Activated CD8-positive, alpha-beta T cell treated with anti-CD3 and anti-CD28 coated beads, Interleukin-2, amount 10 ng/mL, durations not matched to agents 7 days and 5 days (primary cell): ENCODE measurements around the gene CHN2. TPM values are rescaled to one million over a fixed set of nuclear protein-coding genes. Genes with fewer than 3 reads are reported as not detected.

Source experiments
- ATAC-seq: fragments of 150-1000 bp; cut with Tn5 transposase; one replicate; pipeline ENCODE4 v1.10.0; 2021; ENCODE audit warnings: moderate library complexity
- CTCF ChIA-PET: fragments of 350-600 bp; sonication (Branson Sonifier 250); formaldehyde crosslinking; loops from one replicate; lab custom pipeline; 2021; ENCODE audit warnings: antibody characterized with exemption; lab: Charles Lee
- POLR2A ChIA-PET: fragments of 350-600 bp; sonication (Branson Sonifier 250); formaldehyde crosslinking; loops from one replicate; lab custom pipeline; 2021; ENCODE audit warnings: antibody characterized with exemption; lab: Charles Lee
- DNase-seq: peaks from one replicate; pipeline ENCODE4 v3.0.0-alpha.2; 2020
- H3K27ac Mint-ChIP-seq: one replicate; pipeline ENCODE4 v1.8.0; 2021; ENCODE audit warnings: mild to moderate bottlenecking, mixed read lengths
- H3K27me3 Mint-ChIP-seq: one replicate; pipeline ENCODE4 v1.8.0; 2021; ENCODE audit warnings: low read depth, mixed read lengths
- H3K36me3 Mint-ChIP-seq: one replicate; pipeline ENCODE4 v1.8.0; 2021; ENCODE audit warnings: low read depth, mixed read lengths
- H3K4me1 Mint-ChIP-seq: one replicate; pipeline ENCODE4 v1.8.0; 2021; ENCODE audit warnings: low read depth, mixed read lengths
- H3K4me3 Mint-ChIP-seq: one replicate; pipeline ENCODE4 v1.8.0; 2021; ENCODE audit warnings: mild to moderate bottlenecking, mixed read lengths
- H3K9me3 Mint-ChIP-seq: one replicate; pipeline ENCODE4 v1.8.0; 2022; ENCODE audit warnings: mixed read lengths; ENCODE audit not compliant: insufficient read depth
- total RNA-seq, 2 experiments: library from RNA; stranded (reverse); gene quantifications; one replicate each; pipeline ENCODE4 v1.2.3, GENCODE V29; 2021

The CHN2 gene
- total RNA-seq, 2 experiments from 2014 or later = 8.7 to 9.2 TPM

GRCh38 chr7:29385214-29385814 is 190.7 kb downstream of the CHN2 start:
- H3K27me3 Mint-ChIP-seq = no peaks in the 10 kb centered on the region
- no peaks in the 10 kb centered on the region for H3K4me1 Mint-ChIP-seq
- no peaks in the 10 kb centered on the region for H3K36me3 Mint-ChIP-seq
- ATAC-seq (no peak), DNase-seq (no peak)
- no peak overlapping the region for H3K27ac Mint-ChIP-seq
- no peaks in the 10 kb centered on the region for H3K9me3 Mint-ChIP-seq
- ChIA-PET CTCF (interaction anchor here (0.8 kb wide), 1 partner anchor 59 kb away, joined by 3 read pairs; no protein-coding TSS in a partner anchor), POLR2A (no interaction called here)
- no peak overlapping the region for H3K4me3 Mint-ChIP-seq

DNA sequence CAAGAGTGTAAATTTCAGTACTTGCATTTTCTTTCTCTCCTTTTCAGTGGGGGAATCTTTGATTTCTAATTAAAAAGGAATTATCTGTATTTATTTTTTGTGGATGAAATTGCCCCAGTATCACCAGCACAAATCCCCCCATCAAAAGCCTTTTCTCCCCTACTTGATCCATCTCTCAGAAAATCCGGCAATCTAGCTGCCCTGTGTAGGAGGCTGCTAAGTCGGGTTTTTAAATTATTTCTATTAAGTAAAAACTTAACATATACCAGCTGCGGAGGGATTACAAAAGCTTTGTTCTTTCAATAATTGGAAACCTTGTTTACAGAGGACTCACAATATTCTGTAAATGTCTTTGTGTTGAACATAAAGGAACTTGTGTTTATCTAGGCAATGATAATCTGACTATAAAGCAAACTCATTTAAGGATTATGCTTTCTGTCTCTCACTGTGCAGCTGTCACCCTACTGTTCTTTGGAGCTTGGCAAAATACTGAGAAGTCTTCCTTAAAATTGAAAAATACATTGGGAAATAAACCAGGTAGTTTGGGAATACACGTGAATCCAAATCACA is 191.7 kb downstream of the CHN2 start:
- no peaks in the 10 kb centered on the region for H3K9me3 Mint-ChIP-seq
- ATAC-seq (no peak), DNase-seq (no peak)
- H3K4me3 Mint-ChIP-seq = no peak overlapping the region
- H3K4me1 Mint-ChIP-seq = no peaks in the 10 kb centered on the region
- ChIA-PET POLR2A (no interaction called here), CTCF (interaction anchor here (2.8 kb wide), 1 partner anchor 22 kb away, joined by 5 read pairs; no protein-coding TSS in a partner anchor)
- no peaks in the 10 kb centered on the region for H3K27me3 Mint-ChIP-seq
- H3K27ac Mint-ChIP-seq = no peak overlapping the region
- no peaks in the 10 kb centered on the region for H3K36me3 Mint-ChIP-seq

GRCh38 chr7:29391262-29391661 is 196.7 kb downstream of the CHN2 start:
- H3K27ac Mint-ChIP-seq = no peak overlapping the region
- H3K4me1 Mint-ChIP-seq = no peaks in the 10 kb centered on the region
- H3K9me3 Mint-ChIP-seq = no peaks in the 10 kb centered on the region
- ChIA-PET CTCF (no interaction called here), POLR2A (no interaction called here)
- peaks cover 6% of the 10 kb centered on the region for H3K27me3 Mint-ChIP-seq
- no peak overlapping the region for H3K4me3 Mint-ChIP-seq
- no peaks in the 10 kb centered on the region for H3K36me3 Mint-ChIP-seq
- ATAC-seq (no peak), DNase-seq (no peak)

DNA sequence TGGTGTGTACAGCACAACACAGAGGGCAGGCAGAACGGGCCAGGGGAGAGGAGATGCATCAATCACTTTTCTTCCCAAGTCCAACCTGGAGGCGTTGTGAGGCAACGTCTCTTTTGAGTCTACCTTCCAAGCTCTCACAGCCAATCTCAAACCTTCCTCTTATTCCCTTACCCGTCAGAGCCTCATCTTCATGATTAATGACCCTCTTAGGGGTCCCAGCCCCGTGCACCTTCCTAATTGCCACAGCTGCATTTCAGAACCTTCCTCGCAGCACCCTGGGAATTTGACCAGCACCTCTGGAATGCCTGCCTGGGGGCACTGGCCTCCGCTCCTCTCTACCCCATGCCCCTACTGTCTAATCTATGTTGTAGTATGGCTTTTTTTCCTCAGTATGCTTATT is 199.7 kb downstream of the CHN2 start:
- no peak overlapping the region for H3K4me3 Mint-ChIP-seq
- H3K27ac Mint-ChIP-seq = no peak overlapping the region
- H3K4me1 Mint-ChIP-seq = peaks cover 6% of the 10 kb centered on the region
- no peaks in the 10 kb centered on the region for H3K36me3 Mint-ChIP-seq
- ChIA-PET CTCF (no interaction called here), POLR2A (no interaction called here)
- DNase-seq (no peak), ATAC-seq (no peak)
- peaks cover 6% of the 10 kb centered on the region for H3K27me3 Mint-ChIP-seq
- H3K9me3 Mint-ChIP-seq = no peaks in the 10 kb centered on the region

GRCh38 chr7:29396563-29396962 is 202.0 kb downstream of the CHN2 start:
- H3K27ac Mint-ChIP-seq = no peak overlapping the region
- ATAC-seq (no peak), DNase-seq (no peak)
- peaks cover 6% of the 10 kb centered on the region for H3K27me3 Mint-ChIP-seq
- H3K9me3 Mint-ChIP-seq = no peaks in the 10 kb centered on the region
- peaks cover 6% of the 10 kb centered on the region for H3K4me1 Mint-ChIP-seq
- H3K4me3 Mint-ChIP-seq = no peak overlapping the region
- POLR2A ChIA-PET = no interaction called here
- no peaks in the 10 kb centered on the region for H3K36me3 Mint-ChIP-seq
- CTCF ChIA-PET = interaction anchor here (1.1 to 1.5 kb wide), 2 partner anchors 12 to 207 kb away, joined by 3 to 4 read pairs; no protein-coding TSS in a partner anchor

DNA sequence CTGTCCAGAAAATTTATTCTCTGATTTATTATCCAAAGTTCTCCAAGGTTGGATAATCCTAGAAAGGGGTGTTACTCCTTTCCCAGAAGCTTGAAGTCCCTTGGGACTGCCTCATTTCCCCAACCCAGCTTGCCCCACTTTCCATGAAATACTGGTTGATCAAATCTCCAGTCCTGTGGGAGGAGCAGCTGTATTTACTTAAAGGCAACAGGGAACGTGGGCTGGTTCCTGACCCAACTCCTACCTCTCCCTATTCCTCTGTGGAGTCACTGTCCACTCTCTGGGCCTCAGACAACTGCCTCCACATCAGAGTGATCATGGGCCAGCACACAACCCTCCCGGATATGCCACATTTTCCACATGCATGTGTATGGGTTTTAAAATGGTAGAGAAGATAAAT is 202.8 kb downstream of the CHN2 start:
- ATAC-seq = no peak
- POLR2A ChIA-PET = no interaction called here
- Mint-ChIP-seq H3K27me3 (peaks cover 6% of the 10 kb centered on the region), H3K27ac (no peak overlapping the region), H3K4me3 (no peak overlapping the region), H3K9me3 (no peaks in the 10 kb centered on the region), H3K4me1 (peaks cover 6% of the 10 kb centered on the region), H3K36me3 (no peaks in the 10 kb centered on the region)
- DNase-seq = no peak
- CTCF ChIA-PET = interaction anchor here (0.7 to 1.6 kb wide), 6 partner anchors 10 to 208 kb away, joined by 3 to 5 read pairs (median 4); no protein-coding TSS in a partner anchor

- no peaks in the 10 kb centered on the region for H3K36me3 Mint-ChIP-seq
- no peak for ATAC-seq
- POLR2A ChIA-PET = no interaction called here
- no peak overlapping the region for H3K27ac Mint-ChIP-seq
- no peak overlapping the region for H3K4me3 Mint-ChIP-seq
- DNase-seq = no peak
- peaks cover 6% of the 10 kb centered on the region for H3K4me1 Mint-ChIP-seq
- CTCF ChIA-PET = interaction anchor here (0.7 to 1.6 kb wide), 5 partner anchors 9 to 207 kb away, joined by 3 to 5 read pairs (median 4); no protein-coding TSS in a partner anchor
- H3K27me3 Mint-ChIP-seq = no peaks in the 10 kb centered on the region
- H3K9me3 Mint-ChIP-seq = no peaks in the 10 kb centered on the region
Observed at GRCh38 chr7:29398011-29398410, 203.4 kb downstream of the CHN2 start.

DNA sequence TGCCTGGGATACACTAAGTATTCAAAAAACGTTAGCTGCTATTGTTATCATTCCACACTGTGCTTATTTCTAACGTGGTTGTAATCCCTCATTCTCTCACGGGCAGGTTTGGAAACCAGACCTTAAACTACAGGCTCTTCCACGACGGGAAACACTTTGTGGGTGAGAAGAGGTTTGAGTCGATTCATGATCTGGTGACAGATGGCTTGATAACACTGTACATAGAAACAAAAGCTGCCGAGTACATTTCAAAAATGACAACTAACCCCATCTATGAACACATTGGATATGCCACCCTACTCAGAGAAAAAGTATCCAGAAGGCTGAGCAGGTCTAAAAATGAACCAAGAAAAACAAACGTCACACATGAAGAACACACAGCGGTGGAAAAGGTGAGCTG is 205.9 kb downstream of the CHN2 start:
- no peak for DNase-seq
- no peak overlapping the region for H3K27ac Mint-ChIP-seq
- peaks cover 6% of the 10 kb centered on the region for H3K4me1 Mint-ChIP-seq
- H3K27me3 Mint-ChIP-seq = no peaks in the 10 kb centered on the region
- no peak overlapping the region for H3K4me3 Mint-ChIP-seq
- ChIA-PET CTCF (interaction anchor here (0.9 to 1.4 kb wide), 2 partner anchors 211 to 478 kb away, joined by 3 to 4 read pairs; no protein-coding TSS in a partner anchor), POLR2A (no interaction called here)
- no peaks in the 10 kb centered on the region for H3K36me3 Mint-ChIP-seq
- no peaks in the 10 kb centered on the region for H3K9me3 Mint-ChIP-seq
- no peak for ATAC-seq

GRCh38 chr7:29401769-29402168 is 207.2 kb downstream of the CHN2 start:
- ChIA-PET CTCF (no interaction called here), POLR2A (no interaction called here)
- peaks cover 6% of the 10 kb centered on the region for H3K4me1 Mint-ChIP-seq
- no peaks in the 10 kb centered on the region for H3K9me3 Mint-ChIP-seq
- no peak for ATAC-seq
- no peak overlapping the region for H3K4me3 Mint-ChIP-seq
- no peak for DNase-seq
- no peaks in the 10 kb centered on the region for H3K36me3 Mint-ChIP-seq
- no peak overlapping the region for H3K27ac Mint-ChIP-seq
- H3K27me3 Mint-ChIP-seq = no peaks in the 10 kb centered on the region

GRCh38 chr7:29405891-29406290 is 211.3 kb downstream of the CHN2 start:
- Mint-ChIP-seq H3K27me3 (no peaks in the 10 kb centered on the region), H3K4me1 (no peaks in the 10 kb centered on the region), H3K9me3 (no peaks in the 10 kb centered on the region), H3K4me3 (no peak overlapping the region), H3K27ac (no peak overlapping the region), H3K36me3 (no peaks in the 10 kb centered on the region)
- ChIA-PET POLR2A (no interaction called here), CTCF (interaction anchor here (2.2 to 6.9 kb wide), 3 partner anchors 216 to 483 kb away, joined by 13 to 70 read pairs (median 17); no protein-coding TSS in a partner anchor)
- ATAC-seq = no peak
- DNase-seq = no peak

GRCh38 chr7:29406366-29406765 is 211.8 kb downstream of the CHN2 start:
- CTCF ChIA-PET = interaction anchor here (1.2 to 6.9 kb wide), 6 partner anchors 8 to 484 kb away, joined by 3 to 70 read pairs (median 8); no protein-coding TSS in a partner anchor
- Mint-ChIP-seq H3K27ac (no peak overlapping the region), H3K9me3 (no peaks in the 10 kb centered on the region), H3K4me1 (no peaks in the 10 kb centered on the region), H3K27me3 (no peaks in the 10 kb centered on the region), H3K36me3 (no peaks in the 10 kb centered on the region), H3K4me3 (no peak overlapping the region)
- POLR2A ChIA-PET = no interaction called here
- no peak for ATAC-seq
- DNase-seq = no peak

- CTCF ChIA-PET = interaction anchor here (0.7 to 6.9 kb wide), 28 partner anchors 9 to 578 kb away, joined by 3 to 70 read pairs (median 4); no protein-coding TSS in a partner anchor
- ATAC-seq (peak; percentile 58), DNase-seq (peak; percentile 71)
- POLR2A ChIA-PET = interaction anchor here (1.5 kb wide), 1 partner anchor 219 kb away, joined by 3 read pairs; no protein-coding TSS in a partner anchor
- no peaks in the 10 kb centered on the region for H3K9me3 Mint-ChIP-seq
- no peaks in the 10 kb centered on the region for H3K36me3 Mint-ChIP-seq
- H3K27ac Mint-ChIP-seq = no peak overlapping the region
- H3K27me3 Mint-ChIP-seq = no peaks in the 10 kb centered on the region
- no peaks in the 10 kb centered on the region for H3K4me1 Mint-ChIP-seq
- H3K4me3 Mint-ChIP-seq = no peak overlapping the region
Observed at GRCh38 chr7:29408841-29409243, 214.3 kb downstream of the CHN2 start.
